ENCODE data around the gene OR8D4. TPM values are rescaled to one million over a fixed set of nuclear protein-coding genes. Genes with fewer than 3 reads are reported as not detected.

Gene OR8D4
- total and polyA plus RNA-seq, 4 experiments from 2014 or later = not detected

DNA sequence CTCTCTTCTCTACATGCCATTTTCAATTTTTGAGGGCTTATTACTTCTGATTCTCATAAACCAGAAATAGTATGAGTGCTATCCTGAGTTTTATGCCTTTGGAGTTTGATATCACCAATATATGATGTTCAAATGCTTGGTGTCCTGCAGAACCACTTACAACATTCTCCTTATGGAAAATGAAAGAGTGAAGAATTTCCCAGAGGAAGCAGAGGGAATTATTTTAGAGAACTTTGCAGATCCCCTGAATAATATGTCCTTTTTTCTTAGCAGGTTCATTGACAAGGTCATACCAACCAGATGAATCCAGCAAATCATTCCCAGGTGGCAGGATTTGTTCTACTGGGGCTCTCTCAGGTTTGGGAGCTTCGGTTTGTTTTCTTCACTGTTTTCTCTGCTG lies 37.4 kb downstream of the OR8D4 start, which contains the start of gene OR4D5:
OR4D5 (plus strand) TSS at position 301 of the 400 bp plus-strand sequence; CDS start at position 301, 0 bp downstream.
- Histone ChIP-seq H3K36me3 (ENCODE audit: insufficient read depth, low read length) (no peaks in the 10 kb centered on the region), H3K9me3 (ENCODE audit: control insufficient read depth in 1 of 2, low read length in 2 of 2) (no peaks in the 10 kb centered on the region), H3K4me1 (ENCODE audit: insufficient read depth, low read length) (no peaks in the 10 kb centered on the region), H3K27me3 (ENCODE audit: insufficient read depth, low read length) (no peaks in the 10 kb centered on the region), H3K27ac (ENCODE audit: low read depth, low read length) (no peak within 1 kb of the TSS), H3K4me3 (ENCODE audit: low read length in 2 of 2) (no peak within 1 kb of the TSS)
- no peaks in the 10 kb centered on the region for H3K4me1 Mint-ChIP-seq
- DNase-seq = no peak
- CTCF ChIA-PET (ENCODE audit: partially characterized antibody) = no interaction called here
- no peak within 1 kb of the TSS for H3K27ac Mint-ChIP-seq
- no peaks in the 10 kb centered on the region for H3K36me3 Mint-ChIP-seq
- intact Hi-C loops (cut with micrococcal nuclease) = no loop called here
- H3K27me3 Mint-ChIP-seq = no peaks in the 10 kb centered on the region
- peaks cover 0 to 4% (median 0%) of the 10 kb centered on the region in 8 donors for H3K9me3 Mint-ChIP-seq
- no peak within 1 kb of the TSS for H3K4me3 Mint-ChIP-seq
- POLR2A ChIA-PET (ENCODE audit: partially characterized antibody) = no interaction called here

DNA sequence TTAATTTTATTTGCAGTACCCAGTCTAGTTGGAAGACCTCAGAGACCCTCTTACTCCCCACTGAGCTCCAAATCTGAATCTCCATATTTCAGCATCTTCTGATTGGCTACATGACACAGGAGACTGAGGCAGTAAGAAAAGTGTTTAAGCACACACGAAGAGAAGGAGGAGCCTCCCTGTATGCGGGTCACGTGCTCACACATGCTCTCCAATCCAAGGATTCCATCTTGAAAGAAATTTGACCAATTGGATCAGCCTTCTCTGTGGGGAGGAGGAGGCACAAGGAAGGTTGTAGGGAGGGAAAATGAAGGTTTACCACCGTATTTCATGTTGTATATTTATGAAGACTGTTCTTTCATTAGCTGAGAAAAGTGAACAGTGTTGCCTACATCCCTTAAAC lies 40.4 kb downstream of the OR8D4 start:
- Mint-ChIP-seq H3K9me3 (peaks cover 0 to 4% (median 0%) of the 10 kb centered on the region in 8 donors), H3K4me1 (no peaks in the 10 kb centered on the region), H3K27ac (no peak overlapping the region), H3K36me3 (no peaks in the 10 kb centered on the region), H3K4me3 (no peak overlapping the region), H3K27me3 (peaks cover 0 to 5% of the 10 kb centered on the region in 2 donors)
- no peaks in the 10 kb centered on the region for H3K9me3 ChIP-seq (ENCODE audit: control insufficient read depth in 1 of 2, low read length in 2 of 2)
- no peak for DNase-seq
- no peak overlapping the region for H3K27ac ChIP-seq (ENCODE audit: low read depth, low read length)
- no peaks in the 10 kb centered on the region for H3K4me1 ChIP-seq (ENCODE audit: insufficient read depth, low read length)
- ChIA-PET POLR2A (ENCODE audit: partially characterized antibody) (no interaction called here), CTCF (ENCODE audit: partially characterized antibody) (no interaction called here)
- no peaks in the 10 kb centered on the region for H3K27me3 ChIP-seq (ENCODE audit: insufficient read depth, low read length)
- no peak overlapping the region for H3K4me3 ChIP-seq (ENCODE audit: low read length in 2 of 2)
- H3K36me3 ChIP-seq (ENCODE audit: insufficient read depth, low read length) = no peaks in the 10 kb centered on the region
- intact Hi-C loops (cut with micrococcal nuclease) = no loop called here

DNA sequence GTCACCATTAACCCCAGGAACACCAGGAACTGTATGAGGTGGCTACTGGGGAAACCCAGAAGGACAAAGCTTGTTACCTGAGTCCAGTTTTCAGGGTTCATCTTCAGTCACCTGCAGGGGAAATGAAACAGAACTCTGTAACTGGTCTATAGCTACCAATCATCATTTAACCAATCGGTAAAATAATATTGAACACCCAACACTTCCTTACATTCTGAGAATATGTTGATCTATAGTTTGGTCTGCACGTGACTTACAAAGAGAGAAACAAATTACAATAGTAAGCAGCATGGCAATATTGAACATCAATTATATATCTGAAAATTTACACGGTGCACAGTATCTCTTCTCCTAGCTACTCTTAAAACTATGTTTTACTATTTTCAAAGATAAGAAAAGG lies 41.8 kb downstream of the OR8D4 start, which contains the start of gene OR6T1:
OR6T1 (minus strand) TSS at position 101 of the 400 bp plus-strand sequence; CDS start at position 101, 0 bp downstream.
- no peak within 1 kb of the TSS for H3K27ac Mint-ChIP-seq
- no peak within 1 kb of the TSS for H3K4me3 Mint-ChIP-seq
- no peaks in the 10 kb centered on the region for H3K36me3 Mint-ChIP-seq
- H3K27ac ChIP-seq (ENCODE audit: low read depth, low read length) = no peak within 1 kb of the TSS
- H3K4me3 ChIP-seq (ENCODE audit: low read length in 2 of 2) = no peak within 1 kb of the TSS
- peaks cover 0 to 4% (median 0%) of the 10 kb centered on the region in 8 donors for H3K9me3 Mint-ChIP-seq
- H3K27me3 ChIP-seq (ENCODE audit: insufficient read depth, low read length) = no peaks in the 10 kb centered on the region
- intact Hi-C loops (cut with micrococcal nuclease) = no loop called here
- DNase-seq = no peak
- CTCF ChIA-PET (ENCODE audit: partially characterized antibody) = no interaction called here
- POLR2A ChIA-PET (ENCODE audit: partially characterized antibody) = no interaction called here
- no peaks in the 10 kb centered on the region for H3K4me1 Mint-ChIP-seq
- no peaks in the 10 kb centered on the region for H3K9me3 ChIP-seq (ENCODE audit: control insufficient read depth in 1 of 2, low read length in 2 of 2)
- peaks cover 0 to 5% of the 10 kb centered on the region in 2 donors for H3K27me3 Mint-ChIP-seq
- H3K36me3 ChIP-seq (ENCODE audit: insufficient read depth, low read length) = no peaks in the 10 kb centered on the region
- H3K4me1 ChIP-seq (ENCODE audit: insufficient read depth, low read length) = no peaks in the 10 kb centered on the region

DNA sequence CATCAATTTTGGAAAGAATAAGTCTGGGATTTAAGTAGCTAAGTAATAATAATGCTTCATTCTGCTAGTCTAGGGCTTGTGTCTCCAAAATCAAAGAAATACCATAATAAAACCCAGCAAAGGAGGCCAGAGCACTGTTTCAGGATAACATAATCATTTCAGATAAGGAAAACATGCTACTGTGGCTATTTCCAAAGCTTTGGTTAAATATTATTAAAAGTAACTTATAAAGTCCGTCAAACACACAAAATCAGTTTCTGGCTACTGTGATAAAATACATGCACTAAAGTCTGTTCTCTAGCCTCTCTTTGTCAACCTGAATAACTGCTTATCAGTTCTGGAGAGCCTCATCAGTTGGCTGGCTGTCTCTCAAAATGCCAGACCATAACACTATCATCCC lies 43.2 kb downstream of the OR8D4 start:
- ChIA-PET CTCF (ENCODE audit: partially characterized antibody) (no interaction called here), POLR2A (ENCODE audit: partially characterized antibody) (no interaction called here)
- H3K9me3 ChIP-seq (ENCODE audit: control insufficient read depth in 1 of 2, low read length in 2 of 2) = no peaks in the 10 kb centered on the region
- Mint-ChIP-seq H3K9me3 (peaks cover 0 to 3% (median 0%) of the 10 kb centered on the region in 8 donors), H3K27me3 (peaks cover 0 to 5% of the 10 kb centered on the region in 2 donors), H3K4me1 (no peaks in the 10 kb centered on the region), H3K27ac (no peak overlapping the region), H3K4me3 (no peak overlapping the region), H3K36me3 (no peaks in the 10 kb centered on the region)
- no peak overlapping the region for H3K4me3 ChIP-seq (ENCODE audit: low read length in 2 of 2)
- no peak overlapping the region for H3K27ac ChIP-seq (ENCODE audit: low read depth, low read length)
- H3K4me1 ChIP-seq (ENCODE audit: insufficient read depth, low read length) = no peaks in the 10 kb centered on the region
- no peaks in the 10 kb centered on the region for H3K36me3 ChIP-seq (ENCODE audit: insufficient read depth, low read length)
- DNase-seq = no peak
- H3K27me3 ChIP-seq (ENCODE audit: insufficient read depth, low read length) = no peaks in the 10 kb centered on the region
- intact Hi-C loops (cut with micrococcal nuclease) = no loop called here

DNA sequence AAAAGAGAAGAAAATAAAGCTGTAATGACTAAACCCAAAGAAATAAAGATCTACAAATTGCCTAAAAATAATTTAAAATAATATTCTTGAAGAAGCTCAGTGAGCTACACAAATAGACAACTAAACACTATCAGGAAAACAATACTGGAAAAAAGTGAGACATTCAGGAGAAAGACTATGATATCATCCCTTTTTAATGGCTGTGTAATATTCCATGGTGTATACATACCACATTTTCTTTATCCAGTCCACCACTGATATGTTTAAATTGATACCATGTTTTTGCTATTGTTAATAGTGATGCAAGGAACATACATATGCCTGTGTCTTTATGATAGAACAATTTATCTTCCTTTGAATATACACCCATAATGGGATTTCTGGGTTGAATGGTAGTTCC lies 54.8 kb downstream of the OR8D4 start:
- Histone ChIP-seq H3K27ac (ENCODE audit: low read depth, low read length) (no peak overlapping the region), H3K9me3 (ENCODE audit: control insufficient read depth in 1 of 2, low read length in 2 of 2) (no peaks in the 10 kb centered on the region), H3K4me1 (ENCODE audit: insufficient read depth, low read length) (no peaks in the 10 kb centered on the region), H3K27me3 (ENCODE audit: insufficient read depth, low read length) (no peaks in the 10 kb centered on the region), H3K4me3 (ENCODE audit: low read length in 2 of 2) (no peak overlapping the region), H3K36me3 (ENCODE audit: insufficient read depth, low read length) (no peaks in the 10 kb centered on the region)
- Mint-ChIP-seq H3K27me3 (peaks cover 0 to 2% of the 10 kb centered on the region in 2 donors), H3K4me1 (no peaks in the 10 kb centered on the region), H3K4me3 (no peak overlapping the region), H3K27ac (no peak overlapping the region), H3K36me3 (no peaks in the 10 kb centered on the region), H3K9me3 (peaks cover 0 to 11% (median 9%) of the 10 kb centered on the region in 8 donors)
- intact Hi-C loops (cut with micrococcal nuclease) = no loop called here
- ChIA-PET CTCF (ENCODE audit: partially characterized antibody) (no interaction called here), POLR2A (ENCODE audit: partially characterized antibody) (no interaction called here)
- no peak for DNase-seq

Other genes starting within 250 kb of the OR8D4 start
- not detected for gene SCN3B, start 247.5 kb upstream of the OR8D4 start, total RNA-seq
- under 1 TPM in 1 of 2 donors, not detected in 1; 0.05 TPM for gene SCN3B, start 247.5 kb upstream of the OR8D4 start, polyA plus RNA-seq
- 10 to 100 TPM; 17.4 to 21.6 TPM for gene ZNF202, start 160.5 kb upstream of the OR8D4 start, total RNA-seq
- gene ZNF202, start 160.5 kb upstream of the OR8D4 start, polyA plus RNA-seq = 1 to 10 TPM; 1.9 to 8.5 TPM
- not detected for gene OR6X1, start 147.6 kb upstream of the OR8D4 start, total RNA-seq
- not detected for gene OR6X1, start 147.6 kb upstream of the OR8D4 start, polyA plus RNA-seq
- not detected for gene OR6M1, start 95.8 kb upstream of the OR8D4 start, total RNA-seq
- gene OR6M1, start 95.8 kb upstream of the OR8D4 start, polyA plus RNA-seq = not detected
- gene TMEM225, start 16.5 kb upstream of the OR8D4 start, total RNA-seq = not detected
- gene TMEM225, start 16.5 kb upstream of the OR8D4 start, polyA plus RNA-seq = not detected
- not detected for gene OR4D5, start 37.5 kb downstream of the OR8D4 start, total RNA-seq
- gene OR4D5, start 37.5 kb downstream of the OR8D4 start, polyA plus RNA-seq = not detected
- gene OR6T1, start 41.7 kb downstream of the OR8D4 start, total RNA-seq = not detected
- not detected for gene OR6T1, start 41.7 kb downstream of the OR8D4 start, polyA plus RNA-seq
- not detected for gene OR10S1, start 75.6 kb downstream of the OR8D4 start, total RNA-seq
- not detected for gene OR10S1, start 75.6 kb downstream of the OR8D4 start, polyA plus RNA-seq
- gene OR10G6, start 93.0 kb downstream of the OR8D4 start, total RNA-seq = not detected
- gene OR10G6, start 93.0 kb downstream of the OR8D4 start, polyA plus RNA-seq = not detected
- gene OR10G4, start 110.8 kb downstream of the OR8D4 start, total RNA-seq = not detected
- not detected for gene OR10G4, start 110.8 kb downstream of the OR8D4 start, polyA plus RNA-seq
- gene OR10G9, start 120.8 kb downstream of the OR8D4 start, total RNA-seq = not detected
- gene OR10G9, start 120.8 kb downstream of the OR8D4 start, polyA plus RNA-seq = not detected
- not detected for gene OR10G8, start 124.6 kb downstream of the OR8D4 start, total RNA-seq
- gene OR10G8, start 124.6 kb downstream of the OR8D4 start, polyA plus RNA-seq = not detected
- not detected for gene OR10G7, start 139.2 kb downstream of the OR8D4 start, total RNA-seq
- gene OR10G7, start 139.2 kb downstream of the OR8D4 start, polyA plus RNA-seq = not detected
- 1 to 10 TPM; 6.4 to 7.2 TPM for gene VWA5A, start 213.3 kb downstream of the OR8D4 start, total RNA-seq
- gene VWA5A, start 213.3 kb downstream of the OR8D4 start, polyA plus RNA-seq = 10 to 100 TPM in 1 of 2 donors, 1 to 10 TPM in 1; 8.3 to 12.3 TPM

Data from CD4-positive, alpha-beta memory T cell (primary cell).